CD14-positive monocyte (primary cell): ENCODE results near the gene ECPAS. TPM values are rescaled to one million over a fixed set of nuclear protein-coding genes. Genes with fewer than 3 reads are reported as not detected.
A peak's percentile ranks its signal among the peaks of the same experiment; 100 is the strongest.

Experiments used
- DNase-seq, 3 donors: peaks; one replicate each; pipeline ENCODE4 v3.0.0-alpha.2; 2011 to 2022
- H2AFZ ChIP-seq: 2 replicates; pipeline ENCODE4 v1.6.0; 2012; ENCODE audit warnings: mild to moderate bottlenecking, low read depth, low read length, inconsistent platforms; ENCODE audit not compliant: insufficient read depth, poor library complexity, severe bottlenecking
- H3K27ac ChIP-seq, 2 donors: 1 replicate in 1 of 2; 2 replicates in 1 of 2; pipeline ENCODE4 v1.5.1; 2012 to 2013; ENCODE audit warnings: low read length in 2 of 2, control low read depth in 1 of 2, inconsistent platforms in 1 of 2, low read depth in 1 of 2, mild to moderate bottlenecking in 1 of 2
- H3K27me3 ChIP-seq, 2 donors: one replicate each; pipeline versions ENCODE4 v1.6.0 to v1.6.1; 2011 to 2013; ENCODE audit warnings: low read length in 2 of 2; ENCODE audit not compliant: control insufficient read depth in 2 of 2, insufficient read depth in 2 of 2
- H3K36me3 ChIP-seq, 2 donors: replicated peaks in 1 of 2; 1 replicate in 1 of 2; 2 replicates in 1 of 2; pipeline versions ENCODE4 v1.5.1 to v1.6.1; 2012 to 2013; ENCODE audit warnings: low read length in 2 of 2, control low read depth in 1 of 2, inconsistent platforms in 1 of 2, mild to moderate bottlenecking in 1 of 2; ENCODE audit not compliant: insufficient read depth in 2 of 2, control insufficient read depth in 1 of 2
- H3K4me1 ChIP-seq, 2 donors: 1 replicate in 1 of 2; 2 replicates in 1 of 2; pipeline versions ENCODE4 v1.5.1 to v1.6.1; 2012 to 2013; ENCODE audit warnings: low read length in 2 of 2, control low read depth in 1 of 2, inconsistent platforms in 1 of 2, mild to moderate bottlenecking in 1 of 2, moderate library complexity in 1 of 2; ENCODE audit not compliant: insufficient read depth in 2 of 2, control insufficient read depth in 1 of 2
- H3K4me2 ChIP-seq: replicated peaks from 2 replicates; pipeline ENCODE3; 2012; ENCODE audit warnings: low read length, moderate library complexity, mild to moderate bottlenecking; ENCODE audit not compliant: poor library complexity, severe bottlenecking; ENCODE audit errors: extremely low read depth
- H3K4me3 ChIP-seq, 3 experiments: fragments of 200-600 bp in 1 of 3; sonication (generic) in 1 of 3; replicated peaks in 1 of 3; 1 replicate in 2 of 3; 2 replicates in 1 of 3; pipeline ENCODE4 v1.5.1; 2011 to 2013; ENCODE audit warnings: low read length in 3 of 3, mild to moderate bottlenecking in 3 of 3, control low read depth in 2 of 3, low read depth in 2 of 3, inconsistent platforms in 1 of 3, moderate library complexity in 1 of 3
- H3K79me2 ChIP-seq: 2 replicates; pipeline ENCODE4 v1.6.0; 2012; ENCODE audit warnings: mild to moderate bottlenecking, control low read depth, inconsistent platforms, low read length, moderate library complexity; ENCODE audit not compliant: insufficient read depth
- H3K9ac ChIP-seq: 2 replicates; pipeline ENCODE4 v1.6.0; 2017; ENCODE audit warnings: low read length, mild to moderate bottlenecking; ENCODE audit not compliant: insufficient read depth, poor library complexity, severe bottlenecking
- H3K9me3 ChIP-seq, 2 donors: replicated peaks in 1 of 2; 1 replicate in 1 of 2; 2 replicates in 1 of 2; pipeline versions ENCODE4 v1.5.1 to v1.6.1; 2012 to 2013; ENCODE audit warnings: low read length in 2 of 2, control low read depth in 1 of 2; ENCODE audit not compliant: control insufficient read depth in 1 of 2, insufficient read depth in 1 of 2
- H4K20me1 ChIP-seq: 2 replicates; pipeline ENCODE4 v1.6.0; 2012; ENCODE audit warnings: mild to moderate bottlenecking, low read length, control low read depth, moderate library complexity; ENCODE audit not compliant: insufficient read depth
- H3K27ac Mint-ChIP-seq, 7 donors: one replicate each; pipeline ENCODE4 v1.8.0; 2020; ENCODE audit warnings: mild to moderate bottlenecking in 7 of 7, mixed read lengths in 7 of 7, moderate library complexity in 6 of 7, inconsistent platforms in 2 of 7
- H3K27me3 Mint-ChIP-seq, 3 donors: one replicate each; pipeline ENCODE4 v1.8.0; 2021 to 2022; ENCODE audit warnings: low read depth in 3 of 3, mild to moderate bottlenecking in 3 of 3, mixed read lengths in 3 of 3, moderate library complexity in 3 of 3, inconsistent platforms in 1 of 3
- H3K36me3 Mint-ChIP-seq, 2 donors: one replicate each; pipeline ENCODE4 v1.8.0; 2020; ENCODE audit warnings: mixed read lengths in 2 of 2, inconsistent platforms in 1 of 2, mild to moderate bottlenecking in 1 of 2
- H3K4me1 Mint-ChIP-seq: one replicate; pipeline ENCODE4 v1.8.0; 2020; ENCODE audit warnings: mild to moderate bottlenecking, mixed read lengths
- H3K4me3 Mint-ChIP-seq, 2 donors: one replicate each; pipeline ENCODE4 v1.8.0; 2020; ENCODE audit warnings: mild to moderate bottlenecking in 2 of 2, mixed read lengths in 2 of 2, moderate library complexity in 1 of 2
- H3K9me3 Mint-ChIP-seq, 7 donors: one replicate each; pipeline ENCODE4 v1.8.0; 2020 to 2022; ENCODE audit warnings: mixed read lengths in 7 of 7, mild to moderate bottlenecking in 6 of 7, moderate library complexity in 6 of 7, inconsistent platforms in 2 of 7
- CTCF ChIP-seq: fragments of 200-600 bp; IDR thresholded peaks from one replicate; pipeline ENCODE4 v1.8.0; 2022; ENCODE audit warnings: antibody characterized with exemption, mild to moderate bottlenecking
- WGBS: methylation state at CpG from one replicate; pipeline ENCODE4 v1.1.5; 2013; ENCODE audit warnings: missing lambda C conversion rate; ENCODE audit not compliant: insufficient coverage; 5-methylcytosine and 5-hydroxymethylcytosine counted together
- intact Hi-C, 2 donors: fragments of 100-400 bp; cut with micrococcal nuclease; formaldehyde crosslinking; loops; one replicate each; pipeline versions ENCODE4 v1.15.0 to v1.15.1; 2023
- polyA plus RNA-seq, 3 donors: library from polyadenylated mRNA; depleted of rRNA in 1 of 3; unstranded in 2 of 3; stranded (reverse) in 1 of 3; fragments of 300-500 nt in 2 of 3; fragments of >200 nt in 1 of 3; fragmentation: Illumina TruSeq in 2 of 3; gene quantifications; 1 replicate in 2 of 3; 2 replicates in 1 of 3; pipeline ENCODE4 v1.2.3, GENCODE V29; 2012 to 2021

ECPAS gene
- polyA plus RNA-seq, 3 donors, result 7.4 to 27.6 (median 15.9) TPM

GRCh38 chr9:111352545-111352944 lies 131.6 kb downstream of the ECPAS start:
- peaks cover 0 to 7% (median 2%) of the 10 kb centered on the region in 3 donors for H3K27me3 Mint-ChIP-seq
- H3K27ac ChIP-seq, result no peak overlapping the region

GRCh38 chr9:111350556-111350955 lies 133.6 kb downstream of the ECPAS start:
- H3K27ac Mint-ChIP-seq, result no peak overlapping the region
- peaks cover 0 to 13% (median 2%) of the 10 kb centered on the region in 7 donors for H3K9me3 Mint-ChIP-seq
- Histone ChIP-seq H3K36me3 (no peaks in the 10 kb centered on the region), H3K27me3 (no peaks in the 10 kb centered on the region), H3K4me1 (no peaks in the 10 kb centered on the region), H3K79me2 (no peaks in the 10 kb centered on the region), H3K9me3 (no peaks in the 10 kb centered on the region), H4K20me1 (no peaks in the 10 kb centered on the region), H3K27ac (no peak overlapping the region), H3K9ac (no peak overlapping the region), H2AFZ (no peak overlapping the region), H3K4me2 (no peak overlapping the region), H3K4me3 (no peak overlapping the region)
- H3K4me3 Mint-ChIP-seq, result no peak overlapping the region
- peaks cover 0 to 7% (median 2%) of the 10 kb centered on the region in 3 donors for H3K27me3 Mint-ChIP-seq
- DNase-seq, result no peak
- intact Hi-C loops, result no loop called here
- no peaks in the 10 kb centered on the region for H3K36me3 Mint-ChIP-seq
- H3K4me1 Mint-ChIP-seq, result no peaks in the 10 kb centered on the region
- no peak for TF ChIP-seq CTCF

More at GRCh38 chr9:111352545-111352944, 131.6 kb downstream of the ECPAS start:
- Histone ChIP-seq H3K79me2 (no peaks in the 10 kb centered on the region), H4K20me1 (no peaks in the 10 kb centered on the region), H3K4me1 (no peaks in the 10 kb centered on the region), H2AFZ (no peak overlapping the region), H3K9ac (no peak overlapping the region), H3K9me3 (no peaks in the 10 kb centered on the region), H3K4me2 (no peak overlapping the region), H3K4me3 (no peak overlapping the region), H3K27me3 (no peaks in the 10 kb centered on the region), H3K36me3 (no peaks in the 10 kb centered on the region)
- H3K4me3 Mint-ChIP-seq, result peak overlapping the region in 1 of 2 donors; percentile 19
- no CpG with 5 or more reads among the region's 2 CpGs for WGBS
- H3K9me3 Mint-ChIP-seq, result peaks cover 0 to 13% (median 2%) of the 10 kb centered on the region in 7 donors
- no peak for DNase-seq
- no peak overlapping the region for H3K27ac Mint-ChIP-seq
- TF ChIP-seq CTCF, result no peak
- H3K4me1 Mint-ChIP-seq, result no peaks in the 10 kb centered on the region
- intact Hi-C loops, result no loop called here
- no peaks in the 10 kb centered on the region for H3K36me3 Mint-ChIP-seq
